GM12874 (cell line): Measurements from ENCODE around the gene HDC.

ENCODE experiments used
- TF ChIP-seq, protein P1 (sequence below): IDR thresholded peaks from 2 replicates; pipeline ENCODE4 v1.5.1; 2011; ENCODE audit warnings: low read depth, mild to moderate bottlenecking, control low read depth, low read length, moderate library complexity; ENCODE audit not compliant: insufficient read depth

The HDC gene, protein sequence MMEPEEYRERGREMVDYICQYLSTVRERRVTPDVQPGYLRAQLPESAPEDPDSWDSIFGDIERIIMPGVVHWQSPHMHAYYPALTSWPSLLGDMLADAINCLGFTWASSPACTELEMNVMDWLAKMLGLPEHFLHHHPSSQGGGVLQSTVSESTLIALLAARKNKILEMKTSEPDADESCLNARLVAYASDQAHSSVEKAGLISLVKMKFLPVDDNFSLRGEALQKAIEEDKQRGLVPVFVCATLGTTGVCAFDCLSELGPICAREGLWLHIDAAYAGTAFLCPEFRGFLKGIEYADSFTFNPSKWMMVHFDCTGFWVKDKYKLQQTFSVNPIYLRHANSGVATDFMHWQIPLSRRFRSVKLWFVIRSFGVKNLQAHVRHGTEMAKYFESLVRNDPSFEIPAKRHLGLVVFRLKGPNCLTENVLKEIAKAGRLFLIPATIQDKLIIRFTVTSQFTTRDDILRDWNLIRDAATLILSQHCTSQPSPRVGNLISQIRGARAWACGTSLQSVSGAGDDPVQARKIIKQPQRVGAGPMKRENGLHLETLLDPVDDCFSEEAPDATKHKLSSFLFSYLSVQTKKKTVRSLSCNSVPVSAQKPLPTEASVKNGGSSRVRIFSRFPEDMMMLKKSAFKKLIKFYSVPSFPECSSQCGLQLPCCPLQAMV

DNA sequence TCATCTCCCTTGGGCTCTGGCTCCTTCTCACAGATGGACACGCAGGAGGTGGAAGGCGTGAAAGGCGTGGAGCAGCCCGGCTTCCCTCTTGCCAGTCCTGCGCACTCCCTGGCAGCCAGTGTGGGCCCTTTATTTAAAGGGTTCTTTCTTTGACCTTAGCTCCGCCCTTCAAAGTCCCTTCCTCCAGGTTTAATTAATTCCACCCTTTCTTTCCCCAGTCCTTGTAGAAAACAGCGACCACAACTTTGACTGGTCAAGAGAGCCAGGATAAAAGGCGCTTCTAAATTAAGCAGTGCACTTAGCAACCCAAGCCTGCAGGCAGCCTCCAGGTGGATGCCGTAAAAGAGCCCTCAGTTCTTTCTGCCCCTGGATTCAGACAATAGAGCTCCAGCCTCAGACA lies at the start of gene HDC:
Gene HDC (minus strand): TSS at position 107 of the 400 bp plus-strand sequence. CDS start 103 bp downstream, at position 4.
- TF ChIP-seq, protein P1, sequence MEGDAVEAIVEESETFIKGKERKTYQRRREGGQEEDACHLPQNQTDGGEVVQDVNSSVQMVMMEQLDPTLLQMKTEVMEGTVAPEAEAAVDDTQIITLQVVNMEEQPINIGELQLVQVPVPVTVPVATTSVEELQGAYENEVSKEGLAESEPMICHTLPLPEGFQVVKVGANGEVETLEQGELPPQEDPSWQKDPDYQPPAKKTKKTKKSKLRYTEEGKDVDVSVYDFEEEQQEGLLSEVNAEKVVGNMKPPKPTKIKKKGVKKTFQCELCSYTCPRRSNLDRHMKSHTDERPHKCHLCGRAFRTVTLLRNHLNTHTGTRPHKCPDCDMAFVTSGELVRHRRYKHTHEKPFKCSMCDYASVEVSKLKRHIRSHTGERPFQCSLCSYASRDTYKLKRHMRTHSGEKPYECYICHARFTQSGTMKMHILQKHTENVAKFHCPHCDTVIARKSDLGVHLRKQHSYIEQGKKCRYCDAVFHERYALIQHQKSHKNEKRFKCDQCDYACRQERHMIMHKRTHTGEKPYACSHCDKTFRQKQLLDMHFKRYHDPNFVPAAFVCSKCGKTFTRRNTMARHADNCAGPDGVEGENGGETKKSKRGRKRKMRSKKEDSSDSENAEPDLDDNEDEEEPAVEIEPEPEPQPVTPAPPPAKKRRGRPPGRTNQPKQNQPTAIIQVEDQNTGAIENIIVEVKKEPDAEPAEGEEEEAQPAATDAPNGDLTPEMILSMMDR: no peak

DNA sequence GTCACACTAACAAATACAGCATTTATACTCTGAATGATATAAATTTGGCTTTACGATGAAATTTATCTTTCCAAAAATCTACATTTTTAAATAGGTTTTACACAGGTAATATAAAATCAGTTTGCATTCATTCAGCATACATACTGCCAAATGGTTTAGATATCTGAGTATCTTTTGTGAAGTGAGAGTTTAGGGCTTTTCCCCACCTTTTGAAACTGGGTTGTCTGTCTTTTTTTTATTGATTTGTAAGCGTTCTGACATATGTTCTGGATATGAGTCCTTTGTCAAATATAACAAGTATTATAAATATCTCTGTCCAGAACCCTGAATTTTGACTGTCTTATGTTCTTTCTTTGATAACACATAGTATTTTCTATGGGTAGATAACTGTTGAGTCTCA lies 47.1 kb upstream of the HDC start:
- TF ChIP-seq, protein P1: no peak

DNA sequence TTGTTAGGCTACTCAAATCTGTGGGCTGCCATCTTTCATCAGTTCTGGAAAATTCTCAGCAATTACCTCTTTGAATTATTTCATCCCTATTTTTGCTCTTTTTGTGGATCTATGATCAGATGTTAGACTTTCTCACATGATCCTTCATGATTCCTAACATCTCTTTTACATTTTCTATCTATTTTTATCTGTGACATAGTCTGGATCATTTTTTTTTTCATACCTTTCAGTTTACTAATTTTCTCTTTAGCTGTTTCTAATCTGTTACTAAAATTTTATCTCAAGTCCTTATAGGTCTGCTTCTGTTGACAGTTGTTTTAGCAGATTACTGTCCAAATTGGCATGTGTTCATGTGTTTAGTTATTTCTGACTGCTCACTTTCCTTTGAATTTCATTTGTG lies 42.3 kb upstream of the HDC start:
- TF ChIP-seq, protein P1: no peak

DNA sequence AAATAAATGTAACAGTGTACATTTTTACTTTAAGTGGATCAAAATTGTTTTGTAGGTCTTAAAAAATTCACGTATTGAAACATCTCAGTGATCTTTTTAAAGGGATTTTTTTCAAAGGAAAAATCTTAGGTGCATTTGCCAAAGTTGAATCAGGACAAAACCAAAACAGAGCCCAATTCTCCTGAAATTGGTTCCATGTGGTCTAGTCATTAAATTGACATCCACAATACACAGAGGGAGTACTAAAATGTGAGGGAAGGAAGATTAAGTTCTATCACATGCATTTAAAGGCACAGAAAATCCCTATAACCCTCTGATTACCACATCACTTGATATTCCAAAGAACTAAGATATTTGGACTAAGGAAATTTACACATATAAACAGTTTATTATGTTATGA lies 39.3 kb upstream of the HDC start:
- TF ChIP-seq, protein P1: no peak

DNA sequence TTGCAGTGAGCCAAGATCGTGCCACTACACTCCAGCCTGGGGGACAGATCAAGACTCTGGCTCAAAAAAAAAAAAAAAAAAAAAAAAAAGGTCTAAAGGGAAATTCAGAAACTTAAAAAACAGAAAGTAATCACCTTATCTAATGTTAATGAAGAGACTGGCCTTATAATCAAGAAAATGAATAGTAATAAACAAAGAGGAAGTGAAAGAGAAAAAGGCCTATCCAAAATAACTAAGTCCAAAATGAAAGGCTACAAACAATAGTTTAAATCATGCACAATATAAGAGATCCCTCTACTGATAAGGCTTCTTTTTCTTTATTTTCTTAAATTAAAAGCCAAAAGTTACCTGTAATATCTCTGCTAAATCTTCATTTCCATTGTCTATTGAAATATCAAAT lies 37.1 kb upstream of the HDC start:
- TF ChIP-seq, protein P1: no peak

DNA sequence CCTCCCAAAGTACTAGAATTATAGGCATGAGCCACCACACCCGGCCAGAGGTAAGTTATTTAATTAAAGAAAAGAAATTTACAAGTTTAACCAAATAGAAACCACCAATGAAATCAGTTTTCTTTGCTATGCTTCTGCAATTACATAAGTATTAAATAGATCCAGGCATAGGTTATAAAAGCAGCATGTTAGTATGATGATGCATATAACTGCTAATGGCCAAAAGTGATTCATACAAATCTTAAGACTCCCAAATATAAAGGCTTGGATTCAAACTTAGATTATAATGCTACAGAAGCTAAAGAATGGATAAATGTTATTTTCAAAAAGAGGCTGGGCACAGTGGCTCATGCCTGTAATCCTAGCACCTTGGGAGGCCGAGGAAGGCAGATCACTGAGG lies 32.8 kb upstream of the HDC start:
- TF ChIP-seq, protein P1: no peak

DNA sequence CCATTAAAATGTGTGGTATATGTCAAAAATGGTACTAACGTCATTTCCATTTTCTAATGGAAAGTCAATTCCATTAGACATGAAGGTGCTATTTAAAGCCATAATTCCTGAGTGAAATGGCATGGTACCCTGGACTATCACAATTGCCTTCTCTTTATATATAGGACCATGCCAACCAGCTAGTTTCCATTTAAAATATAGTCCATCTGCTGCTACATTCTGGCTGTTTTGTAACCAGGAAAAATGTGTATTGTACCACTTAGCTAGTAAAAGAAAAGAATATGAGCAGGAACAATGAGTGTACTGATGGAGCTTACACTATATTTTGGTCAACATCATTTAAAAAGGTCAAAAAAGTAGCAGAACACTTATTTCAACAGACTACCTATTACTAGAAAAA lies 30.4 kb upstream of the HDC start:
- TF ChIP-seq, protein P1: no peak
